Ishikawa (cell line): Measurements from ENCODE around the gene GTF2F2.

Source experiments
- CEBPB ChIP-seq: IDR thresholded peaks from 2 replicates; pipeline ENCODE4 v1.6.1; 2012
- EP300 ChIP-seq: IDR thresholded peaks from 2 replicates; pipeline ENCODE4 v1.6.1; 2012; ENCODE audit warnings: borderline replicate concordance
- TAF1 ChIP-seq: IDR thresholded peaks from 2 replicates; pipeline ENCODE4 v1.6.1; 2012; ENCODE audit warnings: low read depth, mild to moderate bottlenecking
- TEAD4 ChIP-seq: IDR thresholded peaks from 2 replicates; pipeline ENCODE4 v1.6.1; 2012
- YY1 ChIP-seq: IDR thresholded peaks from 2 replicates; pipeline ENCODE4 v1.6.1; 2012; ENCODE audit warnings: low read depth

DNA sequence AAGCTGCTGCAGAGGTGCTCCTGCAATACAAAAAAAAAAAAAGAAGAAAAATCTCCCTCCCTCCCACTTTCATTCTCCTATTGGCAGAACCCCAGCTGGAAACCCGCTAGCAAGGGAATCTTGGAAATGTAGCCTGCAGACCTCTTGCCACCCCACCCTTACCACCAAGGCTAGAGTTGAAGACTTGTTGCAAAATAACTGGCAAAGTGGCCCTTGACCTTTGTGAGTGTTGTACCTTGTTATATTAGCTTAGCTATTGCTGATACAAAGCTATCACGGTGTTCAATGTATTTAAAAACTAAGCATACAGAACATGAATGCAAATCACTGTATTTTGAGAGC, 138.0 kb downstream of the GTF2F2 start:
- TF ChIP-seq TAF1 (no peak), TEAD4 (no peak), CEBPB (no peak), YY1 (no peak), EP300 (no peak)
